HG02763 (cell line): ENCODE data around the gene SYNE2.

ENCODE experiments used
- ATAC-seq: cut with Tn5 transposase; IDR thresholded peaks from one replicate; pipeline ENCODE4 v1.9.1; 2021; ENCODE audit warnings: mild to moderate bottlenecking, moderate library complexity; ENCODE audit not compliant: unreplicated experiment

The SYNE2 gene

GRCh38 chr14:63952933-63953437 lies 100.2 kb downstream of the SYNE2 start:
- ATAC-seq: no peak

- ATAC-seq: no peak
Measured at GRCh38 chr14:63956326-63956725, 103.5 kb downstream of the SYNE2 start.

DNA sequence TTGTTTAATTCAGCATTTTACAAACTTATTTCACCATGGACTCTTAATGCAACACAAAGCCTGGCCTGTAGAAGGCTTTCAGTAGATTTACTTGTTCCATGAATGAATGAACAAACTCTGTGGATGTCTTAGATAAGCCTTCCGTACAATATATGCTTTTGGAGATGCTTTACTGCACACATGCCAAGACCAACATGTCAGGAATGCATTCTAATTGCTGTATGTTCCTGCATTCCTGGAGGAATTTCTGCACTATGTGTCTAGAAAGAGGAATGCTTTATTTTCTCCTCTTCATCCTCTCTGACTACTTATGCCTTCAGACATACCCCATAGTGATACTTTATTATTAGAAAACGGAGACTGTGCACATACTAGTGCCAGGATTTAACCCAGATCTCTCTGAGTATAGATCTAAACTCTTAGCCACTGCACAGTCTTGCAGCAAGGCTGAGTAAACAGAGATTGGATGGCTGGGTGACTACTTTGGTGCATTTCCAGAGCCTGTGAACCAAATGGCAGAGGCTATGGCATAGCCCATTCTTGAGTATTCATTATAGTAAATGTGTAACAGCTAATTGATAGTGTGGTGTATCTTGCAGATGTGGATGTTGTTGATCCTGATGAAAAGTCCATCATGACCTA lies 108.2 kb downstream of the SYNE2 start:
- no peak for ATAC-seq

- ATAC-seq: no peak
Measured at GRCh38 chr14:63962906-63963305, 110.1 kb downstream of the SYNE2 start.

DNA sequence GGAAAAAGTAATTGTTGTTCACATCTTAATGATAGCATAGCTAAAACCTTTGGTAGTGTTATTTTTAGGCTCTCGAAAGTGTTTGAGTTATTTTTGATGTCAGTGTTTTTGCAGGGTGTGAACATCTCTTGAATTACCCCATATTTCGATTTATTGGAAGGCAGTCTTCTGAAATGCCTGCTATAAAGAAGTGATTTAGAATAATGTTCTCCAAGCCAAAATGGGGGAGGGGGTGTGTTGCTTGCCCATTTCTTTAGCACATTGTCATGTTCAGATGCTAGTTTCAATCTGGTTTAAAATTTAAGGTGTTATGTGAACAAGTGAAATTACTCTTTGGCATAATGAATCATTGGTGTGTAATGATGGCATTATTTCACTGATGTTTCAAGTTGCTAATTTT lies 110.6 kb downstream of the SYNE2 start:
- ATAC-seq: no peak

DNA sequence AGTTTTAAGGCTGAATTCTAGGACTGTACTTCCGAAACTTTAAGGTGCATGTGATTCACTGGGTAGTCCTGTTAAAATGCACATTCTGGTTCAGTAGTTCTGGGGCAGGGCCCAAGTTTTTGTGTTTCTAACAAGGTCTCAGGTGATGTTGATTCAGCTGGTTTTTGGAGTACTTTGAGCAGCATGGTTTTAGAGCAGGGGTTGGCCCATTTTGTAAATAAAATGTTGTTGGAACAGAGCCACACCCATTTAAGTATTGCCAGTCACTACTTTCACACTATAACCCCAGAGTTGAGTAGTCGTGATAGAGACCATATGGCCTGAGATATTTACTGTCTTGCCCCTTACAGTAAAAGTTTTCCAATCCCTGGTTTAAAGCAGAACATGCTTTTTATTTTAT lies 111.3 kb downstream of the SYNE2 start:
- ATAC-seq: no peak

DNA sequence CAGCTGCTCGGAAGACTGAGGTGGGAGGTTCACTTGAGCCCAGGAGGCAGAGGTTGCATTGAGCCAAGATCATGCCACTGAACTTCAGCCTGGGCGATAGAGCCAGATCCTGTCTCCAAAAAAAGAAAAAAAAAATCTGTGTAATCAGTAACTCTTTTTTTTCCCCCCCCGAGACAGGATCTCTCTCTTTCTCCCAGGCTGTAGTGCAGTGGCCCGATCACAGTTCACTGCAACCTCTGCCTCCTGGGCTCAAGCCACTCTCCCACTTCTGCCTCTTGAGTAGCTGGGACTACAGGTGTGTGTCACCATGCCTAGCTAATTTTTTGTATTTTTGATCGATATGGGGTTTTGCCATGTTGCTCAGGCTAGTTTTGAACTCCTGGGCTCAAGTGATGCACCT lies 113.6 kb downstream of the SYNE2 start:
- no peak for ATAC-seq

DNA sequence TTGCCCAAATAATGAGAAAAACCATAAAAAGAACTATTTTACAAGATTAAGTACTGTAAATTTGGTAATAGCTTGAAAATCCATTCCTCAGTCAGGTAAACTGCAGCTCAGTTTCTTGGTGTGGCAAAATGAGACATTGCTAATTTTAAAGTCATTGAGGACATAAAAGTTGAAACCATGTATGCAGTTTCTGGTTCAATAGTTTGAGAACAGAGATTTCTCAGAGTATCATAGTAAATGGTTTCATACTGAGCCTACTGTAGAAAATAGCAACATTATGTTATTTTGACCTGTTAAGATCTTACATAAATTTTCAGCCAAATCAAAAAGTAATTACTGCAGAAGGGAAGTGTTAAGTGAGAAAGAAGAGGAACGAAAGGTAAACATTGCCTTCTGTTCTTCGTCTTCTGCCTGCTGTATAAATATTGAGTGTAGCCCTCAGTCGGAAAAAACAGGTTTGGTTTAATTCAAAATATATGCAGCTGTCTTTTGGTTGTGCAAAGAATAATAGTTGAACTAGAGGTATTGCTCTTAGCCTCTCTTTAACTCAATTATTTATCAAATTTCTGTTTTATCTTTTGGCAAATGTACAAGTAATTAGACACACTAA lies 119.6 kb downstream of the SYNE2 start:
- no peak for ATAC-seq

- no peak for ATAC-seq
Measured at GRCh38 chr14:63974176-63974575, 121.4 kb downstream of the SYNE2 start.

DNA sequence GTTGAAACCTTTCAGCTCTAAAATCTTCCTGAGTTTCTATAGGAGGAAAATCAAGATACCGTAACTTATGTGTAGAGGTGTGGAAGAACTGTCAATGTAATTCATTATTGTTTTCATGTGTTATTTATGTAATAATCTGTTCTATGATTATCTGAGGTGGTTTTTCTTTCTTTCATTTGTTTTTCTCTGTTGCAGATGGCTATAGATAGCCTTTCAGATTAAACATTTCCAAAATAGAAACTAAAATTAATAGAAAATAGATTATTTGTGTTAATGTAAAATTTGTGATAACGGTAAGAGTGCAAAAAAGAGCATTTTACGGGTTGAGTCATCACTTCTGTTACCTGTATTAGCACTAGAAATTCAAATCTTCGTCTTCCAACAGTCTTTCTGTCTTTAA lies 128.8 kb downstream of the SYNE2 start:
- no peak for ATAC-seq

GRCh38 chr14:63982156-63982555 lies 129.4 kb downstream of the SYNE2 start:
- ATAC-seq: no peak

DNA sequence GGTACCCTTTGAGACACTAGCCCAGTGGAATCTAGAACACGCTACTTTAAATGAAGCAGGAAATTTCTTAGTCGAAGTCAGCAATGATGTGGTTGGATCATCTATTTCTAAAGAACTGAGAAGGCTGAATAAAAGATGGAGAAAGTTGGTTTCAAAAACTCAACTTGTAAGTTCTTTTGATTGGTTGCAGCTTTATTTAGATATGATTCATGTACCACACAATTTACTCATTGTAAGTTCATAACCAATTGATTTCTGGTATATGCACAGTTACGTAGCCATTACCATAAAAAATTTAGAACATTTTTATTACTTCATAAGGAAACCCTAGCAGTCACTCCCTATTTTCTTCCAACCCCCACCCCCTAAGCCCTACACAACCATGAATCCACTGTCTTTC lies 129.8 kb downstream of the SYNE2 start:
- no peak for ATAC-seq

DNA sequence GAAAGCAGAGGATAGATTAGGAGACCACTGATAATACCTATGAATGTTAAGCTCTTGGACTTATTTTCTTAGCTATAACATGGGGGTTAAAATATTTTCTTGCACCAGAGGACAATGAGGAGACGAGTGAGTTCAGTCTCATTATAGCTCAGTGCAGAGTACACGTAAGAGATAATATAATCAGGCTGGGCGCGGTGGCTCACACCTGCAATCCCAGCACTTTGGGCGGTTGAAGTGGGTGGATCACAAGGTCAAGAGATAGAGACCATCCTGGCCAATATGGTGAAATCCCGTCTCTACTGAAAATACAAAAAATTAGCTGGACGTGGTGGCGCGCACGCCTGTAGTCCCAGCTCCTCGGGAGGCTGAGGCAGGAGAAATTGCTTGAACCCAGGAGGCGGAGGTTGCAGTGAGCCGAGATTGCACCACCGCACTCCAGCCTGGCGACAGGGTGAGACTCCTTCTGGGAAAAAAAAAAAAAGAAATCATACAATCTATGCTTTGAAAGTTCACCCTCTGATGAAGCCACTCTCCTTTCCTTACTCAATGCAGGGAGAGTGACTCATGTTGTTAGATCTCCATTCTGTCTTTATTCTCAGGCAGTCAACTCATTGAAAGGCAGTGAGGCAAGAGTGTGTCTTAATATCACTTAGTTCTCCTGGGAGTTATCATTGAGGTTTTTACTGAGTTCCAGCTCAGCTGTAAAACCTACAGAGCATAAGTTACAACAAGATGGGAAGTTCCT lies 134.2 kb downstream of the SYNE2 start:
- ATAC-seq: no peak

- ATAC-seq: no peak
Measured at GRCh38 chr14:63988579-63988978, 135.8 kb downstream of the SYNE2 start.

GRCh38 chr14:63991833-63992232 lies 139.0 kb downstream of the SYNE2 start:
- no peak for ATAC-seq

- ATAC-seq: no peak
Measured at GRCh38 chr14:63992858-63993257, 140.1 kb downstream of the SYNE2 start.

DNA sequence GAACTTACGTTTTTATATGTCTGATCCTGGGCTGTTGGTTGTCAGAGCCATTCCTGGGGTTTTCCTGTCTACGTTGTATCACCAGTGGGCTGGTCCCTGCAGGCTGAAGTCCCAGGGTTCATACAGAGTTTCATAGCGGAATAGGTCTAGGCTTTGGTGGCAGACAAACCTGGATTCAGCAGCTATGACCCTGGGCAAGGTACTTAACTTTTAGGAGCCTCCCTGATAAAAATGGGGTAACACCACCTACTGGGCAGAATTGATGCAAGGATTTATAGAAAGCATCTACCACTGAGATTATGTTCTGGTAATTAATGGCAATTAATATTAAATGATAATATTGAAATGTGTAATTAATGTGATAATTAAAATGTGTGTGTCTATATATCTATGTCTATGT lies 141.2 kb downstream of the SYNE2 start:
- no peak for ATAC-seq

- no peak for ATAC-seq
Measured at GRCh38 chr14:63995285-63995684, 142.5 kb downstream of the SYNE2 start.

DNA sequence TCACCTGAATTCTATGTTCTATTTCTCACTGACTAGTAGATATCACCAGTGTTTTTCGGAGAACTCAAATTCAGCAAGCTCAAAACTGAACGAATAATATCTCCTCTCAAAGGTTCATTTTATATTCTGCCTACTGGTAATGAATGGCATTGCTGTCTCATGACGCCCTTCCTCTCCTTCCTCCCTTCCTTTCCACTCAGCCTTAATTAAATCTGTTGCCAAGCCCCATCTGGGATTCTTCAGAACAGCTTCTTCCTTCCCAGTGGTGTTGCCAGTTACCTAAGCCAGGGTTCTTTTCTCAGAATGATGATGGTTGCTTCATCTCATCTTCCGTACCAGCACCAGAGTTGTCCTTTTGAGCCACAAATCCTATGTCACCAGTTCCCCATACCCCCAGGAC lies 143.2 kb downstream of the SYNE2 start:
- ATAC-seq: no peak

DNA sequence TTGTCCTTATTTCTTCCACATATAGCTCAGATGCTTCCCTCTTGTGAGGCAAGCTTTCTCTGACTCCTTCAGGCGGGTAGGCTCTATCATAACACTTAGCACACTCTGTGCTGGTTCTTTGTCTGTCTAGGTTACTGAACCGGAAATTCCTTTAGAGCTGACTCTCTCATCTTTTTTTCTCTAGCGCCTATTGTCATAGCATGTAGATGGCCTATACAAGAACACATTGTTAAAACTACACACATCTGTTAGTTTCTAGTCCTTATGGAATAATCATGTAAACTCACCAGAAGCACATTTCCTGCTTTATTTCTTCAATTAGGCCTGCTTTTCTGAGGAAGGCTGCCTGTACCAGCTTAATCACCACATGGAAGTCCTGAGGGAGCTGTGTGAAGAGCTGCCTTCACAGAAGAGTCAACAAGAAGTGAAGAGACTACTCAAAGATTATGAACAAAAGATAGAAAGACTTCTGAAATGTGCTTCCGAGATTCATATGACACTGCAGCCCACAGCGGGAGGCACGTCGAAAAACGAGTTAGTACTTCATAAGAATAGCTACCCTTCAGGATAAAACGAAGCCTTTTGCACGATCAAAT lies 143.9 kb downstream of the SYNE2 start:
- ATAC-seq: no peak

DNA sequence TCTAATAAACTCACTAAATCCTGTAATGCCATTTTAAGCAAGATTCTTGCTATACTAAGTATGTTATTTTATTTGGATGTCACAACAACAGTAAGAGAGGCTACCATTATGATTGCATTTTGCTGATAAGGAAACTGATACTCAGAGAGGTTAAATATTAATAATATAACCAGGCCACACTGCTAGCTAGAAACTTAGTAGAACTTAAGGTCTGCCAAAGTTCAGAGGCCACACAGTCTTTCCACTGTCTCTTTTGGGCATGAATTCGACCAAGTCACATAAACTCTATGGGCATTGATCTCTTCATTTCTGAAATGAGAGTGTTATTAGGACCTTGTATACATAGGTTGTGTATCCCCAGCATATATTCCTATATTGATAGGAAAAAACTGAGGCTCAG lies 147.9 kb downstream of the SYNE2 start:
- no peak for ATAC-seq

DNA sequence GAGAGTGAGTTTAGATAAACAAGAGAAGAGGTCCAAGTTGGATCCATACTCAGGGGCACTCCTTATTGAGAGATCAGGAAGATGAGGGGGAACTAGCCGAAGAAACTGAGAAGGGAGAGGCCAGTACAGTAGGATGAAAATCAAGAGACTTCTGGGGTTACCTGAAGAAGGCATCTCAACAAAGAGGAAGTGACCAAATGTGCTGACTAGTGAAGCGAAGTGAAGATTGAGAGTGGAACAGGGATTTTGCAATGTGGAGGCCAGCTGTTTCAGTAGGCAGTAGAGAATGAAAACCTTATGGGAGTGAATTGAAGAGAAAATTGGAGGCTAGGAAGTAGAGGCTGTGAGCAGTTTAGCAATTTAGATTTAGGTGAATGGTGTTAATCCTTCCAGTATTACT lies 153.0 kb downstream of the SYNE2 start:
- no peak for ATAC-seq
